GM18858 (cell line): Measurements from ENCODE around the gene NTRK2.

Experiments used
- ATAC-seq: cut with Tn5 transposase; IDR thresholded peaks from one replicate; pipeline ENCODE4 v1.9.1; 2021; ENCODE audit not compliant: unreplicated experiment

Gene NTRK2

GRCh38 chr9:84812847-84813246, 143.3 kb downstream of the NTRK2 start:
- ATAC-seq, result no peak

- ATAC-seq, result no peak
Observed at GRCh38 chr9:84815554-84815953, 146.0 kb downstream of the NTRK2 start.

DNA sequence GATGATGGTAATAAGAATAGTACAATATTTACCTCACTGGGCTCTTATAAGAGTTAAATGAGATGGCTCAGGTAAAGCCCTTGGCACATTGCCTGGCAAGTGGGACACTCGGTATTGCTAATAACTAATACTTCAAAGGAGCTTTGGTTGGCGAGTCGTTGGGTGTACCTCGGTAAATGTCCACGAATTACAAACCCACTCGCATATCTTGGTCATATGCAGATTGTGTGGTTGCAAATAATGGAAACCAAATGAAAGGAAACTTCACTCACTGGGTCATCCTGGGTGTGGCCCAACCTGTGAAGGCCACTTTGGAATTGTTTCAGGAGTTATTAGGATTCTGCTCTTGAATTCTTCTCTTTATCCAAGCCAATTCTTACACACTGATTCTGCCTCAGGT, 147.5 kb downstream of the NTRK2 start:
- ATAC-seq, result no peak

DNA sequence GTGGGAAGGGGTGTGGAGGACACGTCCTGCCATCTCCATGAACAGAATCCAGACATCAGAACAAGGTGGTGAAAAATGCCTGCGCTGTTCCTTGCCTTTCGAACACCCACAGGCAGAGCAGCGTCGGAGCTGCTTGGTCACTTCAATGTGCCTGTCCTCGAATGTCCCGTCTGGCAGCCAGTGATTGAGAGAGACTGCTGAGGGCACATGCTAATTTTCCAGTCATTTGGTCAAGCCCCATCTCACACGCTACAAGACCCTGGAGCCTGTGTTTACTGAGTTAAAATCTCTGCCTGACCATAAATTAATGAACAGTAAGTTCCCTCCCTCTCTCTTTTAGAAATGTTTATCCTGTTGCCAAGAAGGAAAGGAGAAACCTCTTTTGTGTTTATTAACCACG, 149.3 kb downstream of the NTRK2 start:
- no peak for ATAC-seq

DNA sequence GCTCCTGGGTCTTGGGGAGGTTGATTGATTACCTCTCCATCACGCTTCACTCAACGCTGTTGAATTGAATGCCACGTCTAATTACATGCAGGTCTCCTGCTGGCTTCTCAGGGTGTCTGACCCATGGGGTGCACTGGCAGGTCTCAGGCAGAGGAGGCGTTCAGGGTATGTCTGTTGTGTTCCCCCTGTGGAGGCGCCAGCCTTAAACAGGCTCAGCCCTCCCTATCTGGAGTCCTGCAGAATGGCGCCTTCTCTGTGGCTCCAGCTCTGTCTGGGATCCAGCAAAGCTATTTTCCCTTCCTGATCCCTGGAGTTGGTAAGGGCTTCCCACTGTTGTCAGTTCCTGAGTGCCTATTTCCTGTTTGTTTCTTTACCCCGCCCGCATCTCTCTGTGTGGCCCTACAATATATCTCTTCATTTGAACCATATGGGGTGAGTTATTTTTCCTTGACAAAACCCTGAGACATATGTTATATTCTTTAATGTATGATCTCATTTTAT, 150.0 kb downstream of the NTRK2 start:
- no peak for ATAC-seq

- no peak for ATAC-seq
Observed at GRCh38 chr9:84821431-84821830, 151.9 kb downstream of the NTRK2 start.

DNA sequence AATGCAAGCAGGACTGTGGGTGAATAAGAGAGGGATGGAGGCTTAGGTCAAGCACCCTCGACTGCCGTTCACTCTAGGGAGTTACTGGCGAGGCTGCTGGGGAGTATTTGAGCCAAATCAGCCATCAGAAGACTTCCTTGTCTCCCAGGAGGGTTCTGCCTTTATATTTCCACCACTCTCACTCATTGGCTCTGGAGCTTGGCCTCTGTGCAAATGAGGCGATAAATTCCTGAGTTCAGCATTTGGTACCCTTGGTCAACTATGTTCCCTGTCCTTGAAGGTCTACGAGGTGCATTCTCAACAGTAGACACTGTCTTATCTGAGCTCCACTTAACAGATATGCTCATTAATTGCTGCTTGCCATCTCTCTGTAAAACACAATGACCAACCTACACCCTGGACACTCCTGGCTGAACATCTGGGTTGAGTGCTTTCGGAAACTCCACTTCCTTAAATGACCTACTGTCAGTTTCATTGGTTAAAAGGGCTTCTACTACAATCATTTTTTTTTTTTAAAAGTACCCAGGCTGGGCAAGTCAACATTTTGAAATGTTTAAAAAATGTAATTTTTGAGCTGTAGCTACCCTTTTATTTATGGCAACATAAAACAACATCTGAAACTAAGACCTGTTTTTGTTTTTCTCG, 153.2 kb downstream of the NTRK2 start:
- peak; percentile 56 for ATAC-seq

DNA sequence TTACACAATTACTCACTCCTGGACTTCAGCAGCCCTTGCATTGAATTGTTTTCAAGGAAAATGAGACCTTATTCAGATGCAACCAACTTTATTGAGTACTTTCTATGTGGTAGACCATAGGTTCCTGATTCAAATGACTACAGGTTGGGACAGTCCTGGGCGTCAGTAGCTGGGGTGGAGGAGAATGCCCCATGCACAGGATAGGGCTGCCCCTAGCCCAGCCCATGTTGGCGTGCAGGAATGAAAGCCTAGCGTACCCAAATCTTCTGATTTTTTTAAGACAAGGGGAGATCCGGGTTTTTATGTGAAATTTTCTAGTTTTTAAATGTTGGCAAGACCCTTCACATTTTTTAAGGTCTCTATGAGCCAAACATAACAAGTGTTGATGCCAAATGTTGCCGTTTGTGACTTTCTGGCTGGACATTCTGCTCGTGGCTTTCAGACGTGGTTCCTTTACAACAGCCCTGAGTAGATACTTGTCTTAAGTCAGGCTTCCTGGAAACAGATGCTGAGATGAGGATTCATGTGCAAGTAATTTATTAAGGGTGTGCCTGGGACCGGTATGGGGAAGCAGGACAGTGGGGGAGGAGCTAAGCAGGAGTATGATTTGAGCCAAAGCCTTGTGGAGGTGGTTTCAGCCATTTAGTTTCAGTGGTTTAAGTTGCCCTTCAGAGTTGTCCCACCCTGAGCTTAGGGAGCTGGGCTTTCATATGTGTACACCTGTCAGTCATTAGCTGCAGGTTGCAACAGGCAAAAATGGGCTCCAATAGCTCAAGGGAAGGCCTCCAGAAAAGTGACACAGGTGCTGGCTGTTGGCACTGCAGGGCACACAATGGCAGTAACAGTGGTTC, 154.1 kb downstream of the NTRK2 start:
- ATAC-seq, result no peak

DNA sequence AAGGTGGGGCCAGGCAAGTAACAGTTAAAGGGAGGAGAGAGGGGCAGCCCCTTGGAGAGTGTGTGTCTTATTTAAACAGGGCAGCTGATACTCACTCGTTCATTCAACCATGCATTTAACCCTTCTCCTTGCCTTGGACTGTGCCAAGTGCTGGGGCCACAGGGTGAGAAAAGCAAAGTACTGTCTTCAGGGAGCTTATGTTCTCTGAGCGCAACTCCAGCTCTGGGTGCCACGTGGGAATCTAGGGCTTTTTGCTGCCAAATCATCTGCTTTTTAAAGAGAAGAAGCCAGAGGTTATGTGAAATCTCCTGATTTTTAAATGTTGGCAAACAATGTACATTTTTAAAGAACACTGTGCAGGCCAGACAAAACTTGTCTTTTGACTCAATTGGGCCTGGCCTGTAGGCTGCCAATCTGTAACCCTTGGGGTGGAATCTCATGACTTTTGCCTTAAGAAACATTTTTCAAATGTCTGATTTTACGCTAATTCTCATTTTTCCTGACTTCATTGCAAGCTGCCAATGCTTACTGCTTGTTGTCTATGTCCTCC, 157.8 kb downstream of the NTRK2 start:
- no peak for ATAC-seq

GRCh38 chr9:84828046-84828445, 158.5 kb downstream of the NTRK2 start:
- ATAC-seq, result no peak

GRCh38 chr9:84829471-84829870, 159.9 kb downstream of the NTRK2 start:
- ATAC-seq, result no peak

DNA sequence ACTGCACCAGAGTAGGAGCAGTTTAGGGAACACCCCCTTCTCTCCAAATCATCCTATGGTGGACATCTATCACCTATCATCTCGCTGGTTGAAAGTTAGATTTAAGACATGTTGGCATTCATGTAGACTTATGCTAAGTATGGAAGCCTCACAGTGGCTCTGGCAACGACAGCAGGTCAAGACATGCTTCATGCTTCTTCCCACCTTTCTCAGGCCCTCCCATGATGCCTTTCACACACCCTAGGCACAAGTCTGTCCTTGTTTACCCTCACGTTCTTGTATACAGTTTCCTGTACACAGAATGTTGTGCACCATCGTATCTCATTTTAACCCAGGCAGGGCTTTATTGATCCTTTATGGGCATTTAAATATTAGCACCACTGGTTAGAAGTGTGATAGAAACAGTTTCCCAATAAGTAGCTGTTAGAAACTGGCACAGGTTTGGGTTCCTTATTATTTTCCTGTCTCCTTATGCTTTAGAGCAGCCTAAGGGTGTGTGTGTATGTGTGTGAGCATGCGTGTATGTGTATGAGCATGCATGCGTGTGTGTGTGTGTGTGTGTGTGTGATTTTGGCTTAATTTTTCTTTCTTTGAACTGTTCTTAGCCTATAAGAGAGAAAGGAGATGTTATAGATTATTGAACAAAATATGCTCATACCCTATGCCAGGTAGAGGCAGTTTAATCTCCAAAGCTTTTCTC, 160.6 kb downstream of the NTRK2 start:
- ATAC-seq, result no peak

GRCh38 chr9:84831377-84831776, 161.8 kb downstream of the NTRK2 start:
- no peak for ATAC-seq

GRCh38 chr9:84832453-84832852, 162.9 kb downstream of the NTRK2 start:
- ATAC-seq, result no peak

DNA sequence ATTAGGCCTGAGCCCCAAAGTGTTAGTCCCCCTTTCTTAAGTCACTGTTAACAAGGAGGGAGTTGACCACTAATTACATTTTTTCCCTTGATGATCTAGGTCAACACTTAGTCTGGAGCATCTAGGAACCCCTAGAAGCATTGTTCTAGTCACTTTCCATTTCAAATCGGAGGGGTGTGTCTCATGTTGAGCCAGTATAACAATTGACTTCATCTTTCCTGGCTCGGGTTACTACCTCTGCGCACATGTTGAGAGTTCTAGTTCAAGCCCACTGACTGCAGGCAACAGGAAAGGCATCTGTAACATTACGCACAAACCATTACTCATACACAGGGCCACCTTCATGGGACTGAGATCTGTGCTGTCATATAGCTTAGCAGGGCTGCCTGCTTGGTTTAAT, 164.9 kb downstream of the NTRK2 start:
- no peak for ATAC-seq

DNA sequence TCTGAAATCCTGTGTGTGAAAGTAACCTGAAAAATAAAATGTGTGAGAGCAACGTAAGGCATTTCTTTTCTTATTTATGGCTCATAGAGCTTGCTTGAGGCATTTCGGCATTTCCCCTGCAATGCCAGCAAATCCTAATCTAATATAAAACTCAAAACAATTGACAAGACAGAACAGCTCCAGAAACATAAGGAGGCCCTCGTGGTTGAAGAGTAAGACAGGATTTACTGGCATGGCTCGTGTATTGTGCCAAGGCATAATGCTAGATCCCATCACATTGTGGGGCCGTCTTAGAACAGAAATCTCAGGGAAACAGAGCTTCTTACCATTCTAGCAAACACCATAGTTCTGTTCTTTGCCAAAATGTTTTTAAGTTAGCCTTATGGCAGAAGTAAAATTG, 166.2 kb downstream of the NTRK2 start:
- no peak for ATAC-seq

DNA sequence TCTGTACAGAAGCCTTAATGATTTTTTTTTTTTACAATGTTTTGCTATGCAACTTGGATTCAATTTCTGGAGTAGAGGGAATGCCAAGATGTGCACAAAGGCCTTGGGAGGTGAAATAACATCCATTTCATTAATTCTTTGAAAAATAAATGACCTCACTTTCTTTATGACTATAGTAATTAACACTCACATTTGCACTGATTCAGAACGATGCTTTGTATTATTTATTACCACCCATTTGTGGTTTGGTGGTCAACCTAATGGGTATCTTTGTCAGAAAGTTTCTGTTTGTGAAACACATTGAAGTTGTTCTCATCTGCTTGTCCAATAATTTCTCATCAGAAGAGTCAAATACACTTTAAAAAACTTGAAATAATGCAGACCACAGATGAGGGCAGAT, 169.3 kb downstream of the NTRK2 start:
- no peak for ATAC-seq

DNA sequence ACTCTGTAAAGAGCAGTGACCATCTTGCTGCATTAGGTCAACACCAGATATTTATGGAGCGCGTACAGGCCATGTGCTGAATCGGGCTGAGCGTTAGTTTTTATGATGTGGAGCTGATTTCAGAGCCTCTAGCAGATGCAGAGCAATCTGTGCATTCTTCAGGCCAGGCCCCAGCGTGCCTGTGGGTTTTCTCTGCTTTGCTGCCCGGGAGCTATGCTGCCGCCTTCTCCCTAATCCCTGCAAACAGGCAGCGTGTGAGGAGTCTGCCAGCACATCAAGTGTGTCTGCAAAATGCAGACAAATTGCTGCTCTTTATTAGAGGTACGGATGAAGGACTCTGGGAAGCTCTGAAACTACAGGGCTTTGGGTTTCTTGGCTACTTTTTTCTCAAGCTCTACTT, 170.0 kb downstream of the NTRK2 start:
- no peak for ATAC-seq

DNA sequence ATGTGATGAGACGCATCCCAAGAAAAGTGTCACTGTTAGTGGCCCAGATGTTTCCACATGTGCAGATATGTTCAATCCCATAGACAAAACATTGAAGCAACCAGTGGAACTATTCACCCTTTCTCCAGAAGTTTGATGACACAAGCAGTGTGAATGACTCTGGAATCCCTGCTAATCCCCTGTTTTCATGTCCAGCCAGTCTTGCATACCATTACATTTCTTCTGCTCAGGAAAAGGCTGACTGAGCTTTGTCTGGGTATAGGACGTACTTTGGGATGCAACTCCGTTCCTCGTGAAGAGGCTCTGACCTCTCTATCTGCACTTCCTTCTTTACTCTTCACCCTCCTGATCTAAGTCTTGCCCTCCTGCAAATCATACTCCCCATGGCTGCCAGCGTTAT, 172.4 kb downstream of the NTRK2 start:
- no peak for ATAC-seq

- ATAC-seq, result no peak
Observed at GRCh38 chr9:84843175-84843824, 173.8 kb downstream of the NTRK2 start.
